ENCODE measurements around the gene PGA4. TPM values are rescaled to one million over a fixed set of nuclear protein-coding genes. Genes with fewer than 3 reads are reported as not detected.
A peak's percentile ranks its signal among the peaks of the same experiment; 100 is the strongest.

The PGA4 gene
- total and polyA plus RNA-seq, 9 donors: 0.45 to 9.3 (median 1.4) TPM; not detected in 3

DNA sequence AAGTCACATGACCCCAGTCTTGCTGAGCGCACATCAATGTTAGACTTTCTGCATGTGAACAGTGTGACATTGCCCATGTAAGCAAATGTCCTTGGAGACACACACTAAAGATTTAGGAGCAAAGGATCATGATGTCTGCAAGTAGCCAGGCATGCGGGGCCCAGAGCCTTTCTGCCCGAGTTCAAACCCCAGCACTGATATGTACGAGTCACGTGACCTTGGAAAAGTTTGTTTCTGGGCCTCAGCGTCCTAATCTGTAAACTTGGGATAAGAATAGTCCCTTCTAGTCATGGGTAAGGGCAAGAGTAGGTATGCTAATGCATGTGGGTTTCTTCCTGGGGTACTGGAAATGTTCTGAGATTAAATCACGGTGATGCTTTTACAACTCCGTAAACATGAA lies 35.6 kb upstream of the PGA4 start:
- H3K9me3 ChIP-seq: no peaks in the 10 kb centered on the region
- H3K27ac ChIP-seq: no peak overlapping the region
- no peak overlapping the region for H3K4me3 ChIP-seq
- 74 to 84% (median 75%) methylated on average over 8 of the region's 8 CpGs for WGBS, 3 donors
- intact Hi-C loops (cut with DNase I): loop anchor here in 1 of 4 donors (5.0 kb wide), 1 partner anchor 359 kb away; no protein-coding TSS in a partner anchor
- no peaks in the 10 kb centered on the region for H3K4me1 ChIP-seq (ENCODE audit: insufficient read depth)
- no peak for DNase-seq
- H3K36me3 ChIP-seq: no peaks in the 10 kb centered on the region
- H3K27me3 ChIP-seq: no peaks in the 10 kb centered on the region
- TF ChIP-seq, protein P1, sequence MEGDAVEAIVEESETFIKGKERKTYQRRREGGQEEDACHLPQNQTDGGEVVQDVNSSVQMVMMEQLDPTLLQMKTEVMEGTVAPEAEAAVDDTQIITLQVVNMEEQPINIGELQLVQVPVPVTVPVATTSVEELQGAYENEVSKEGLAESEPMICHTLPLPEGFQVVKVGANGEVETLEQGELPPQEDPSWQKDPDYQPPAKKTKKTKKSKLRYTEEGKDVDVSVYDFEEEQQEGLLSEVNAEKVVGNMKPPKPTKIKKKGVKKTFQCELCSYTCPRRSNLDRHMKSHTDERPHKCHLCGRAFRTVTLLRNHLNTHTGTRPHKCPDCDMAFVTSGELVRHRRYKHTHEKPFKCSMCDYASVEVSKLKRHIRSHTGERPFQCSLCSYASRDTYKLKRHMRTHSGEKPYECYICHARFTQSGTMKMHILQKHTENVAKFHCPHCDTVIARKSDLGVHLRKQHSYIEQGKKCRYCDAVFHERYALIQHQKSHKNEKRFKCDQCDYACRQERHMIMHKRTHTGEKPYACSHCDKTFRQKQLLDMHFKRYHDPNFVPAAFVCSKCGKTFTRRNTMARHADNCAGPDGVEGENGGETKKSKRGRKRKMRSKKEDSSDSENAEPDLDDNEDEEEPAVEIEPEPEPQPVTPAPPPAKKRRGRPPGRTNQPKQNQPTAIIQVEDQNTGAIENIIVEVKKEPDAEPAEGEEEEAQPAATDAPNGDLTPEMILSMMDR (IDR thresholded peaks at IDR 0.05): no peak
- no peak for TF ChIP-seq EP300 (IDR thresholded peaks at IDR 0.05)
- TF ChIP-seq POLR2A (IDR thresholded peaks at IDR 0.05): no peak

DNA sequence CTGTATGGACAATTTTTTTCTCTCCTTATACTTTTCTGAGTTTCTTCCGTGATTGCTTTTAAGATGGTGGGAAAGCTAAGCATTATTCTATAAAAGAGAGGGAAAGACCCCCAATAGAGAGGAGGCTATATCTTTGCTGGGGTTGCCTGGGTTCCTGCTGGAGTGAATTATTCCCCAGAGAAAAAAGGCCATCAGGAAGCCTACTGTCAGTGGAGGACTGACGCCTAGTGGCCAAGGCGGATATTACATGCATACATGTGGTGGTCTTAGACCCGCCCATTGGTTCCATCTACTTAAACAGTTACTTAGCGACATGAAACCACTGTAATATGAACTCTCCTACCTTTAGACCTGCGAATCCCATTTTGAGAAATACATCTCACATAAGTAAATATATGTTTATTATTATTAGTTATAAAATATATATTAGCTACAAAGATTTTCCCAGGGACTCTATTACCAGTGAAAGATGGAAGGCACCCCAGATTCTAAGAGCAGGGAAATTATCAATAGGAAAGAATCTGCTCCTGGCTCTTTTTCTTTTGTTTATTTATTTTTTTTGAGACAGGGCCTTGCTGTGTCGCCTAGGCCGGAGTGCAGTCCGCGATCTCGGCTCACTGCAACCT lies 34.5 kb upstream of the PGA4 start:
- H3K4me3 ChIP-seq: no peak overlapping the region
- intact Hi-C loops (cut with DNase I): loop anchor here in 2 of 4 donors (2.0 to 5.0 kb wide), 2 partner anchors 357 to 360 kb away; no protein-coding TSS in a partner anchor
- H3K27ac ChIP-seq: no peak overlapping the region
- no peaks in the 10 kb centered on the region for H3K9me3 ChIP-seq
- no peaks in the 10 kb centered on the region for H3K4me1 ChIP-seq (ENCODE audit: insufficient read depth)
- WGBS, 3 donors: 36 to 41% (median 37%) methylated on average over 11 of the region's 11 CpGs
- peak; percentile 61 to 78 (median 78) for DNase-seq
- TF ChIP-seq, protein P1 (IDR thresholded peaks at IDR 0.05): peak; percentile 71 to 80 (median 77)
- no peak for TF ChIP-seq EP300 (IDR thresholded peaks at IDR 0.05)
- H3K27me3 ChIP-seq: no peaks in the 10 kb centered on the region
- no peaks in the 10 kb centered on the region for H3K36me3 ChIP-seq

DNA sequence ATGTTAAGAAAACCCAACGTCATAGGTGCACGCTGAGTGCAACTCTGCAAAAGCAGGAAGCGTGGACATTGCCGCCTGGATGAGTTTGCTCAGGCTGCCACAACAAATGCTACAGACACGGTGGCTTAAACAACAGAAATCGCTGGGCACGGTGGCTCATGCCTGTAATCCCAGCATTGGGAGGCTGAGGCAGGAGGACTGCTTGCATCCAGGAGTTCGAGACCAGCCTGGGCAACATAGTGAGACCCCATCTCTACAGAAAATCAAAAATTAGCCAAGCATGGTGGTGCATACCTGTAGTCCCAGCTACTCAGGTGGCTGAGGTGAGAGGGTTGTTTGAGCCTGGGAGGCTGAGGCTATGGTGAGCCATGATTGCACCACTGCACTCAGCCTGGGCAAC lies 32.2 kb upstream of the PGA4 start:
- H3K27me3 ChIP-seq: no peaks in the 10 kb centered on the region
- no peak overlapping the region for H3K4me3 ChIP-seq
- no peaks in the 10 kb centered on the region for H3K9me3 ChIP-seq
- intact Hi-C loops (cut with DNase I): loop anchor here in 2 of 4 donors (2.0 to 5.0 kb wide), 2 partner anchors 359 to 363 kb away; no protein-coding TSS in a partner anchor
- no peaks in the 10 kb centered on the region for H3K4me1 ChIP-seq (ENCODE audit: insufficient read depth)
- no peak for DNase-seq
- TF ChIP-seq EP300 (IDR thresholded peaks at IDR 0.05): no peak
- TF ChIP-seq, protein P1 (IDR thresholded peaks at IDR 0.05): no peak
- TF ChIP-seq POLR2A (IDR thresholded peaks at IDR 0.05): no peak
- H3K27ac ChIP-seq: no peak overlapping the region
- no peaks in the 10 kb centered on the region for H3K36me3 ChIP-seq
- WGBS, 3 donors: 80 to 85% (median 81%) methylated on average over 8 of the region's 8 CpGs

GRCh38 chr11:61193596-61193995 lies 28.6 kb upstream of the PGA4 start:
- intact Hi-C loops (cut with DNase I): no loop called here
- TF ChIP-seq POLR2A (IDR thresholded peaks at IDR 0.05): no peak
- TF ChIP-seq, protein P1 (IDR thresholded peaks at IDR 0.05): no peak
- no peak for TF ChIP-seq EP300 (IDR thresholded peaks at IDR 0.05)
- Histone ChIP-seq H3K4me1 (ENCODE audit: insufficient read depth) (no peaks in the 10 kb centered on the region), H3K9me3 (no peaks in the 10 kb centered on the region), H3K27ac (no peak overlapping the region), H3K4me3 (no peak overlapping the region), H3K27me3 (no peaks in the 10 kb centered on the region), H3K36me3 (no peaks in the 10 kb centered on the region)
- peak in 2 of 5 donors; percentile 23 to 49 for DNase-seq
- WGBS, 3 donors: 12 to 19% (median 17%) methylated on average over 11 to 12 of the region's 12 CpGs

Data from ovary (tissue), 9 donors.